Ascending aorta (tissue), 2 donors: ENCODE data around the gene NKIRAS1. TPM values are rescaled to one million over a fixed set of nuclear protein-coding genes. Genes with fewer than 3 reads are reported as not detected.
"Not testable (repeated sequence)": the region's sequence is repeated elsewhere in the genome, so short reads cannot be mapped to it uniquely, and the experiment has no call there.

Experiments used
- DNase-seq, 2 donors: peaks; one replicate each; pipeline ENCODE4 v3.0.0-alpha.2; 2019; ENCODE audit warnings: low spot score in 2 of 2
- H3K27ac ChIP-seq, 2 donors: fragments of 200-600 bp; sonication (generic); one replicate each; pipeline ENCODE4 v1.5.1; 2016 to 2017; ENCODE audit warnings: mild to moderate bottlenecking in 1 of 2
- H3K27me3 ChIP-seq: fragments of 200-600 bp; sonication (generic); one replicate; pipeline ENCODE4 v1.5.1; 2017
- H3K36me3 ChIP-seq, 2 donors: fragments of 200-600 bp; sonication (generic); one replicate each; pipeline ENCODE4 v1.5.1; 2016
- H3K4me1 ChIP-seq, 2 donors: fragments of 200-600 bp; sonication (generic); one replicate each; pipeline ENCODE4 v1.5.1; 2016 to 2017; ENCODE audit warnings: mild to moderate bottlenecking in 1 of 2
- H3K4me3 ChIP-seq, 2 donors: fragments of 200-600 bp; sonication (generic); one replicate each; pipeline ENCODE4 v1.5.1; 2016 to 2017; ENCODE audit warnings: mild to moderate bottlenecking in 1 of 2
- H3K9me3 ChIP-seq, 2 donors: fragments of 200-600 bp; sonication (generic); one replicate each; pipeline ENCODE4 v1.5.1; 2016
- CTCF ChIP-seq, 3 experiments: fragments of 200-600 bp in 2 of 3; fragments of 450-650 bp in 1 of 3; sonication (generic) in 2 of 3; IDR thresholded peaks; one replicate each; pipeline ENCODE4 v1.5.1; 2016 to 2019; ENCODE audit warnings: antibody characterized with exemption in 3 of 3, mild to moderate bottlenecking in 1 of 3, moderate library complexity in 1 of 3
- intact Hi-C: fragments of 100-400 bp; cut with DNase I; formaldehyde crosslinking; loops from one replicate; pipeline ENCODE4 v1.15.1; 2023
- total RNA-seq: library from RNA; depleted of rRNA; stranded (reverse); fragments of >200 nt; gene quantifications from one replicate; pipeline ENCODE4 v1.1.0, GENCODE V29; 2016

Gene NKIRAS1
- total RNA-seq, 1 donor from 2014 or later = 8.7 TPM

- Histone ChIP-seq H3K9me3 (no peaks in the 10 kb centered on the region), H3K36me3 (no peaks in the 10 kb centered on the region), H3K27ac (no peak overlapping the region), H3K27me3 (no peaks in the 10 kb centered on the region), H3K4me3 (no peak overlapping the region), H3K4me1 (peaks cover 0 to 17% of the 10 kb centered on the region in 2 donors)
- no peak for DNase-seq
- TF ChIP-seq CTCF (IDR thresholded peaks at IDR 0.05) = no peak
- intact Hi-C loops = no loop called here
Observed at GRCh38 chr3:23874359-23875112, 42.3 kb downstream of the NKIRAS1 start.

GRCh38 chr3:23873941-23874340 is 42.8 kb downstream of the NKIRAS1 start:
- no peak overlapping the region for H3K4me3 ChIP-seq
- peaks cover 0 to 17% of the 10 kb centered on the region in 2 donors for H3K4me1 ChIP-seq
- DNase-seq = no peak
- TF ChIP-seq CTCF (IDR thresholded peaks at IDR 0.05) = no peak
- H3K9me3 ChIP-seq = no peaks in the 10 kb centered on the region
- intact Hi-C loops = no loop called here
- H3K27ac ChIP-seq = no peak overlapping the region
- H3K36me3 ChIP-seq = no peaks in the 10 kb centered on the region
- no peaks in the 10 kb centered on the region for H3K27me3 ChIP-seq

- Histone ChIP-seq H3K9me3 (no peaks in the 10 kb centered on the region), H3K27me3 (no peaks in the 10 kb centered on the region), H3K36me3 (no peaks in the 10 kb centered on the region), H3K27ac (no peak overlapping the region), H3K4me3 (no peak overlapping the region), H3K4me1 (peaks cover 0 to 21% of the 10 kb centered on the region in 2 donors)
- TF ChIP-seq CTCF (IDR thresholded peaks at IDR 0.05) = no peak
- intact Hi-C loops = no loop called here
- DNase-seq = no peak
Observed at GRCh38 chr3:23872330-23872729, 44.5 kb downstream of the NKIRAS1 start.

GRCh38 chr3:23871361-23871760 is 45.4 kb downstream of the NKIRAS1 start:
- H3K27ac ChIP-seq, H3K4me3 ChIP-seq, DNase-seq, H3K9me3 ChIP-seq, H3K27me3 ChIP-seq, H3K36me3 ChIP-seq, intact Hi-C loops: not testable (repeated sequence)
- H3K4me1 ChIP-seq = peaks cover 0 to 17% of the 10 kb centered on the region in 2 donors

GRCh38 chr3:23870663-23871043 is 46.1 kb downstream of the NKIRAS1 start:
- DNase-seq, H3K27ac ChIP-seq, H3K4me3 ChIP-seq, H3K9me3 ChIP-seq, intact Hi-C loops, H3K36me3 ChIP-seq, H3K27me3 ChIP-seq: not testable (repeated sequence)
- H3K4me1 ChIP-seq = peaks cover 0 to 22% of the 10 kb centered on the region in 2 donors

GRCh38 chr3:23869977-23870662 is 46.7 kb downstream of the NKIRAS1 start:
- H3K9me3 ChIP-seq = no peaks in the 10 kb centered on the region
- H3K27ac ChIP-seq = no peak overlapping the region
- H3K36me3 ChIP-seq = no peaks in the 10 kb centered on the region
- no peak for TF ChIP-seq CTCF (IDR thresholded peaks at IDR 0.05)
- no peak for DNase-seq
- H3K27me3 ChIP-seq = no peaks in the 10 kb centered on the region
- H3K4me1 ChIP-seq = peaks cover 0 to 22% of the 10 kb centered on the region in 2 donors
- H3K4me3 ChIP-seq = no peak overlapping the region
- intact Hi-C loops = no loop called here
